Measurements from ENCODE around the gene CTPS1. TPM values are rescaled to one million over a fixed set of nuclear protein-coding genes. Genes with fewer than 3 reads are reported as not detected.
A peak's percentile ranks its signal among the peaks of the same experiment; 100 is the strongest.

The CTPS1 gene
- total and polyA plus RNA-seq, 7 donors, result 1.8 to 99.0 (median 26.0) TPM

DNA sequence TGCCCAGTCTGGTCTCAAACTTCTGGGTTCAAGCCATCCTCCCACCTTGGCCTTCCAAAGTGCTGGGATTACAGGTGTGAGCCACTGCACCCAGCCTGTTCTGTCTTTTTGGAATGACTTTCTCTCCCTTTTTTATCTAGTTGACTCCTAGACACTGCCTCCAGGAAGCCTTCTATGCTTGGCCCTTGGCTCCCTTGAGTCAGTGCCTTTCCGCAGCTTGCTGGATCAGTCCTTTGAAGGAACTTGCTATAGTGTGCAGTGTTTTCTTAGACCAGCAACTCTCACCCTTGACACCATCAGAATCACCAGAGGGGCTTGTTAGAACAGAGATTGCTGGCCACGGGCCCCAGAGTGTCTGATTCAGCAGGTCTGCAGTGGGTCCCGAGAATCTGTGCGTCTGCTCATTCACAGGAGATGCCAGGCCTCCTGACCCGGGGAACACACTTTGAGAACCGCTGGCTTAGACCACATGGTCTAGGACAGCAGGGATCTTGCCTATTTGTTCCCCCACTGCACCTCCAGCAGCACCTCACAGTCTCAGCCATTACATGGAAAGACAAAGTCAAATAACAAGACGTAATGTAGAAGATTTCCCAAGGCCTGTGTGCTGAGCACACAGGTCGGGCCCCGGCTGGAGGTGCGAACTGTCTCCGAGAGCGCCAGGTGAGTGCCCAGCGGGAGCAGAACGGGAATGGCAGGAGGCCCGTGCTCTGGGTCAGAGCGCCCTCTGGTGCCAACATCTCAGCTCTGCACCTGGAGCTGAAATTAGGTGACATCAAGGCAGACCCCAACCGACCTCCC lies 27.4 kb upstream of the CTPS1 start:
- no peaks in the 10 kb centered on the region for H3K36me3 ChIP-seq

DNA sequence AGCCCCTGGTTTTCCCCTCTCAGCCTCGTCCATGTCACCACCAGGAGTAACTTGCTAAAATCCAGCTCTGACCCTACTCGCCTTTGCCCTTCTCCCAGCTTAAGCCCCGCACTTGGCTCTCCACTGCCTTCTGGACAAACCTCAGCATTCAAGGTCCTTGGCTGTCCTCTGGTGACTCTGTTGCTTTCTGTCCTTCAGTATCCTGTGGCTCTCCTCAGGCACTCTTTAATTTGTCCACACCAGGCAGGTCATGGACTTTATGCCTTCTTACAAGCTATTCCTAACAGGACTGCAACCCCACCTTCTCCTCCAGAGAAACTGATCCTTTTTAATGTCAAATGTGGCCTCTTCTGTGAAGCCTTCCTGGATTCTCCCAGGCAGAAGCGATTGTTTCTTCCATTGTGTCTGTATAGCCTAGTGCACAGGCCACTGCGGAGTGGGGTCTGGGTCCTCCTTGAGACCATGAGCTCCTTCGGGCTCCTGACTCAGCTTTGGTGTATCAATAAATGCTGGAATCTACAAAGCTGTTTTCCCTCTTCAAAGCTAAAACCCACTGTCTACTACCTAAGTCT lies 26.7 kb upstream of the CTPS1 start:
- H3K27ac ChIP-seq, result no peak overlapping the region
- TF ChIP-seq POLR2AphosphoS5 (IDR thresholded peaks at IDR 0.05), result no peak
- TF ChIP-seq, protein P1, sequence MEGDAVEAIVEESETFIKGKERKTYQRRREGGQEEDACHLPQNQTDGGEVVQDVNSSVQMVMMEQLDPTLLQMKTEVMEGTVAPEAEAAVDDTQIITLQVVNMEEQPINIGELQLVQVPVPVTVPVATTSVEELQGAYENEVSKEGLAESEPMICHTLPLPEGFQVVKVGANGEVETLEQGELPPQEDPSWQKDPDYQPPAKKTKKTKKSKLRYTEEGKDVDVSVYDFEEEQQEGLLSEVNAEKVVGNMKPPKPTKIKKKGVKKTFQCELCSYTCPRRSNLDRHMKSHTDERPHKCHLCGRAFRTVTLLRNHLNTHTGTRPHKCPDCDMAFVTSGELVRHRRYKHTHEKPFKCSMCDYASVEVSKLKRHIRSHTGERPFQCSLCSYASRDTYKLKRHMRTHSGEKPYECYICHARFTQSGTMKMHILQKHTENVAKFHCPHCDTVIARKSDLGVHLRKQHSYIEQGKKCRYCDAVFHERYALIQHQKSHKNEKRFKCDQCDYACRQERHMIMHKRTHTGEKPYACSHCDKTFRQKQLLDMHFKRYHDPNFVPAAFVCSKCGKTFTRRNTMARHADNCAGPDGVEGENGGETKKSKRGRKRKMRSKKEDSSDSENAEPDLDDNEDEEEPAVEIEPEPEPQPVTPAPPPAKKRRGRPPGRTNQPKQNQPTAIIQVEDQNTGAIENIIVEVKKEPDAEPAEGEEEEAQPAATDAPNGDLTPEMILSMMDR (IDR thresholded peaks at IDR 0.05), result no peak
- no peak for TF ChIP-seq EP300 (IDR thresholded peaks at IDR 0.05)
- TF ChIP-seq POLR2A (IDR thresholded peaks at IDR 0.05), result no peak
- peaks cover 0 to 21% (median 15%) of the 10 kb centered on the region in 4 donors for H3K4me1 ChIP-seq
- DNase-seq, result no peak
- no peaks in the 10 kb centered on the region for H3K36me3 ChIP-seq
- 40 to 48% methylated on average over 6 of the region's 6 CpGs for WGBS, 2 donors
- no peaks in the 10 kb centered on the region for H3K9me3 ChIP-seq
- intact Hi-C loops (cut with DNase I), result loop anchor here (1.0 to 2.0 kb wide), 3 partner anchors 104 to 340 kb away; no protein-coding TSS in a partner anchor
- H3K4me3 ChIP-seq, result no peak overlapping the region
- H3K27me3 ChIP-seq, result no peaks in the 10 kb centered on the region

More for the DNA sequence above, 27.4 kb upstream of the CTPS1 start:
- no peak overlapping the region for H3K4me3 ChIP-seq
- H3K9me3 ChIP-seq, result no peaks in the 10 kb centered on the region
- TF ChIP-seq EP300 (IDR thresholded peaks at IDR 0.05), result no peak
- TF ChIP-seq, protein P1 (IDR thresholded peaks at IDR 0.05), result peak; percentile 86 to 95 (median 90)
- H3K27ac ChIP-seq, result no peak overlapping the region
- intact Hi-C loops (cut with DNase I), result loop anchor here (1.0 to 2.0 kb wide), 3 partner anchors 103 to 339 kb away; no protein-coding TSS in a partner anchor
- no peaks in the 10 kb centered on the region for H3K27me3 ChIP-seq
- peaks cover 0 to 21% (median 15%) of the 10 kb centered on the region in 4 donors for H3K4me1 ChIP-seq
- 25 to 27% methylated on average over 17 of the region's 17 CpGs for WGBS, 2 donors
- DNase-seq, result peak; percentile 87

DNA sequence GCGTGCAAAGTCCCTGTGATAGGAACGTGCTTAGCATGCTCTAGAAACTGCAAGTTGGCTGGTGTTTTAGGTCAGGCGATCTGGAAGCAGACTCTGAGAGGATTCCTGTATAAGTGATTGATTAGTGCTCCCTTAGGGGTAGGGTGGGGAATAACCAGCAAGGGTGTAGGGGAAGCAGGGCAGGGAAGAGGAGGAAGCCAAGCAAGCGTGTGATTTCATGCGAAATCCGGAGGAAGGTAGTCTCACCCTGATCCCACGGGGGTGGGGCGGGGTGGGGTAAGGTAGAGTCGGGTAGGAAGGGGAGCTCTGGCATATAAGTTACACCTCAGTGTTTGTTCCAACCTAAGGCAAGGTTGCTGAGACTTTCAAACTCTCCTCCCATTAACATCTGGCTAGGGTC lies 24.9 kb upstream of the CTPS1 start:
- Histone ChIP-seq H3K27ac (no peak overlapping the region), H3K4me3 (no peak overlapping the region), H3K9me3 (no peaks in the 10 kb centered on the region), H3K4me1 (peaks cover 0 to 9% (median 2%) of the 10 kb centered on the region in 4 donors), H3K36me3 (no peaks in the 10 kb centered on the region), H3K27me3 (no peaks in the 10 kb centered on the region)
- TF ChIP-seq POLR2AphosphoS5 (IDR thresholded peaks at IDR 0.05), result no peak
- TF ChIP-seq EP300 (IDR thresholded peaks at IDR 0.05), result no peak
- TF ChIP-seq, protein P1 (IDR thresholded peaks at IDR 0.05), result no peak
- no peak for TF ChIP-seq POLR2A (IDR thresholded peaks at IDR 0.05)
- intact Hi-C loops (cut with DNase I), result no loop called here
- 33 to 51% methylated on average over 9 of the region's 9 CpGs for WGBS, 2 donors
- peak; percentile 15 for DNase-seq

DNA sequence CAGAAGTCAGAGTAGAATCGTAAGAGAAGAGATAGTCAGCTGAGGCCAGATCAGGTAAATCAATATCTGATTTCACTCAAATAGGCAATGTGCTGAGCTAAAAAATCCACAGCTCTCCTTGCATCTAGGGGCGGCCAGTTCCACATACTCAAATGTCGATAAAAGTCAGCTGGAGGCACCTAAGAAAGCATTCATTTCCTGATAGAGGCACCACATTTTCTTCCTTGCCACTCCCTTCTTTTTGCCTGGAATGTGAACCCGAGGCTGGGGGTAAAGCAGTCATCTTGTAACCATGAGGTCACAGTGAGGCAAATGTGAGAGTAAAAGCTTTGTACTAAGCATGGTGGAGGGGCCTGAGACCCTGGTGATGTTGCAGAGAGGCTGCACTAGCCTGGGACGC lies 24.2 kb upstream of the CTPS1 start:
- DNase-seq, result no peak
- Histone ChIP-seq H3K4me1 (peaks cover 0 to 9% (median 2%) of the 10 kb centered on the region in 4 donors), H3K27ac (no peak overlapping the region), H3K27me3 (no peaks in the 10 kb centered on the region), H3K36me3 (no peaks in the 10 kb centered on the region), H3K9me3 (no peaks in the 10 kb centered on the region), H3K4me3 (no peak overlapping the region)
- TF ChIP-seq POLR2A (IDR thresholded peaks at IDR 0.05) (no peak), POLR2AphosphoS5 (IDR thresholded peaks at IDR 0.05) (no peak), EP300 (IDR thresholded peaks at IDR 0.05) (no peak)
- TF ChIP-seq, protein P1 (IDR thresholded peaks at IDR 0.05), result no peak
- WGBS, 2 donors, result 55 to 66% methylated on average over 5 of the region's 5 CpGs
- intact Hi-C loops (cut with DNase I), result no loop called here
